GM12865 (cell line): ENCODE measurements around the gene C11orf52.

Experiments
- DNase-seq: peaks from one replicate; pipeline ENCODE4 v3.0.0; 2010; ENCODE audit warnings: low read depth
- H3K4me3 ChIP-seq: 2 replicates; pipeline ENCODE4 v1.5.1; 2011; ENCODE audit warnings: mild to moderate bottlenecking, low read depth, low read length, control low read depth
- CTCF ChIP-seq: IDR thresholded peaks from 2 replicates; pipeline ENCODE4 v1.5.1; 2011; ENCODE audit warnings: low read length, control low read depth, low read depth, inconsistent platforms; ENCODE audit not compliant: insufficient read depth; ENCODE audit errors: missing control alignments

C11orf52 gene

GRCh38 chr11:111937461-111937769 is 18.7 kb downstream of the C11orf52 start:
- no peak for DNase-seq
- TF ChIP-seq CTCF = no peak
- H3K4me3 ChIP-seq = peak overlapping the region; percentile 65

- no peak for TF ChIP-seq CTCF
- DNase-seq = no peak
- no peak overlapping the region; the same call in 1 of the 2 replicates for H3K4me3 ChIP-seq
These were observed 19.1 kb downstream of the C11orf52 start for GRCh38 chr11:111937844-111938243.

GRCh38 chr11:111938687-111939160 is 20.0 kb downstream of the C11orf52 start:
- no peak for TF ChIP-seq CTCF
- DNase-seq = peak; percentile 83
- H3K4me3 ChIP-seq = no peak overlapping the region

GRCh38 chr11:111939836-111940604 is 21.3 kb downstream of the C11orf52 start:
- TF ChIP-seq CTCF = no peak
- H3K4me3 ChIP-seq = no peak overlapping the region
- DNase-seq = no peak

- H3K4me3 ChIP-seq = no peak overlapping the region
- no peak for TF ChIP-seq CTCF
- DNase-seq = no peak
These were observed 23.2 kb downstream of the C11orf52 start for GRCh38 chr11:111941963-111942362.

- no peak overlapping the region for H3K4me3 ChIP-seq
- TF ChIP-seq CTCF = no peak
- no peak for DNase-seq
These were observed 24.1 kb downstream of the C11orf52 start for GRCh38 chr11:111942829-111943228.

GRCh38 chr11:111944139-111944538 is 25.4 kb downstream of the C11orf52 start:
- no peak for TF ChIP-seq CTCF
- H3K4me3 ChIP-seq = no peak overlapping the region
- no peak for DNase-seq
